Endothelial cell of umbilical vein (primary cell): ENCODE results near the gene NSD2. TPM values are rescaled to one million over a fixed set of nuclear protein-coding genes. Genes with fewer than 3 reads are reported as not detected.

Source experiments
- BruUV-seq: library from RNA; stranded (reverse); fragments of 400-500 nt; replicated peaks from 2 replicates; lab custom pipeline; 2021; lab: Mats Ljungman, UMichigan
- CTCF ChIA-PET: fragments of 300-600, 350-600 bp; sonication (Branson Sonifier 250); formaldehyde crosslinking; loops from one replicate; lab custom pipeline; 2021; ENCODE audit warnings: antibody characterized with exemption, inconsistent platforms; lab: Charles Lee
- POLR2A ChIA-PET: fragments of 300-600, 350-600 bp; sonication (Branson Sonifier 250); formaldehyde crosslinking; loops from one replicate; lab custom pipeline; 2021; ENCODE audit warnings: antibody characterized with exemption, inconsistent platforms; lab: Charles Lee
- DNase-seq: peaks from one replicate; pipeline ENCODE4 v3.0.0-alpha.2; 2011; ENCODE audit warnings: low read depth, low spot score
- FAIRE-seq: peaks from 2 replicates; lab custom pipeline; 2011; peaks lifted over from hg19 to GRCh38; lab: Jason Lieb, UNC
- H2AFZ ChIP-seq: 2 replicates; pipeline ENCODE4 v1.6.0; 2012; ENCODE audit warnings: low read depth, low read length, control low read depth, inconsistent platforms
- H3K27ac ChIP-seq: 2 replicates; pipeline ENCODE4 v1.5.1; 2011; ENCODE audit warnings: low read depth, mild to moderate bottlenecking, control low read depth, low read length, moderate library complexity; ENCODE audit not compliant: insufficient read depth
- H3K27me3 ChIP-seq, 2 experiments: 2 replicates each; pipeline versions ENCODE4 v1.6.0 to v1.6.1; 2011; ENCODE audit warnings: low read length in 2 of 2, mixed read lengths in 1 of 2; ENCODE audit not compliant: control insufficient read depth in 2 of 2, insufficient read depth in 2 of 2
- H3K36me3 ChIP-seq, 2 experiments: 2 replicates in 1 of 2; 3 replicates in 1 of 2; pipeline ENCODE4 v1.5.1; 2011; ENCODE audit warnings: low read length in 2 of 2, mild to moderate bottlenecking in 1 of 2, moderate library complexity in 1 of 2; ENCODE audit not compliant: control insufficient read depth in 2 of 2, insufficient read depth in 2 of 2; ENCODE audit errors: extremely low read depth in 1 of 2
- H3K4me1 ChIP-seq: 3 replicates; pipeline ENCODE4 v1.5.1; 2011; ENCODE audit warnings: mild to moderate bottlenecking, low read length; ENCODE audit not compliant: control insufficient read depth, insufficient read depth; ENCODE audit errors: extremely low read depth
- H3K4me2 ChIP-seq: 2 replicates; pipeline ENCODE4 v1.6.1; 2011; ENCODE audit warnings: low read length, control low read depth, mixed read lengths; ENCODE audit not compliant: insufficient read depth
- H3K4me3 ChIP-seq, 3 experiments: fragments of 200-600 bp in 1 of 3; sonication (generic), shearing (Covaris generic) in 1 of 3; replicated peaks in 1 of 3; 2 replicates each; pipeline ENCODE4 v1.5.1; 2011 to 2016; ENCODE audit warnings: control low read depth in 3 of 3, low read length in 3 of 3, mild to moderate bottlenecking in 2 of 3, inconsistent platforms in 1 of 3, low read depth in 1 of 3, moderate library complexity in 1 of 3; ENCODE audit not compliant: insufficient read depth in 1 of 3
- H3K79me2 ChIP-seq: 2 replicates; pipeline ENCODE4 v1.6.0; 2012; ENCODE audit warnings: low read length, inconsistent platforms; ENCODE audit not compliant: control insufficient read depth, insufficient read depth
- H3K9ac ChIP-seq: replicated peaks from 2 replicates; pipeline ENCODE3; 2011; ENCODE audit warnings: low read length, control low read depth; ENCODE audit not compliant: insufficient read depth; ENCODE audit errors: extremely low read depth
- H3K9me1 ChIP-seq: replicated peaks from 3 replicates; pipeline ENCODE4 v1.6.0; 2011; ENCODE audit warnings: mild to moderate bottlenecking, low read length; ENCODE audit not compliant: control insufficient read depth, insufficient read depth; ENCODE audit errors: extremely low read depth
- H3K9me3 ChIP-seq: replicated peaks from 2 replicates; pipeline ENCODE4 v1.5.1; 2012; ENCODE audit warnings: low read length, inconsistent platforms; ENCODE audit not compliant: control insufficient read depth, insufficient read depth
- H4K20me1 ChIP-seq: replicated peaks from 2 replicates; pipeline ENCODE3; 2011; ENCODE audit warnings: mild to moderate bottlenecking, low read length; ENCODE audit not compliant: control insufficient read depth, insufficient read depth; ENCODE audit errors: extremely low read depth
- CTCF ChIP-seq, 2 donors: IDR thresholded peaks; 1 replicate in 1 of 2; 2 replicates in 1 of 2; pipeline ENCODE4 v1.5.1; 2011; ENCODE audit warnings: low read length in 2 of 2, mild to moderate bottlenecking in 2 of 2, moderate library complexity in 2 of 2, control low read depth in 1 of 2, inconsistent platforms in 1 of 2, low read depth in 1 of 2; ENCODE audit not compliant: insufficient read depth in 1 of 2; ENCODE audit errors: extremely low read depth in 1 of 2
- EZH2 ChIP-seq: IDR thresholded peaks from 2 replicates; pipeline ENCODE4 v1.6.1; 2012; ENCODE audit warnings: borderline replicate concordance, low read depth, mild to moderate bottlenecking, moderate library complexity, low read length, inconsistent platforms; ENCODE audit not compliant: severe bottlenecking
- FOS ChIP-seq: IDR thresholded peaks from 2 replicates; pipeline ENCODE4 v1.6.1; 2011; ENCODE audit warnings: mild to moderate bottlenecking, low read length, moderate library complexity, borderline replicate concordance; ENCODE audit not compliant: insufficient read depth
- GATA2 ChIP-seq: IDR thresholded peaks from 2 replicates; pipeline ENCODE4 v1.7.0; 2011; ENCODE audit warnings: low read depth, mild to moderate bottlenecking, moderate library complexity, mixed read lengths, low read length; ENCODE audit not compliant: insufficient read length, insufficient read depth
- JUN ChIP-seq: IDR thresholded peaks from 2 replicates; pipeline ENCODE4 v1.6.1; 2011; ENCODE audit warnings: borderline replicate concordance, low read depth; ENCODE audit not compliant: insufficient read length, insufficient read depth
- MYC ChIP-seq: IDR thresholded peaks from one replicate; pipeline ENCODE4 v1.6.1; 2011; ENCODE audit warnings: mild to moderate bottlenecking, low read depth, low read length
- POLR2A ChIP-seq: IDR thresholded peaks from 2 replicates; pipeline ENCODE4 v1.6.1; 2012; ENCODE audit warnings: low read depth, mild to moderate bottlenecking, control low read depth, low read length
- POLR2AphosphoS5 ChIP-seq: IDR thresholded peaks from 2 replicates; pipeline ENCODE4 v1.6.1; 2012; ENCODE audit warnings: low read depth, mild to moderate bottlenecking, control low read depth, low read length, moderate library complexity; ENCODE audit not compliant: insufficient read depth
- dilution Hi-C: fragments of 300-500 bp; cut with MboI; formaldehyde crosslinking; loops from one replicate; pipeline ENCODE4 v1.15.0; 2019; ENCODE audit warnings: low sequenced_read_pairs; ENCODE audit not compliant: extremely low pct_ligation_motif_present
- intact Hi-C: fragments of 100-400 bp; cut with micrococcal nuclease; formaldehyde crosslinking; loops from one replicate; pipeline ENCODE4 v1.10.0; 2022
- polyA plus RNA-seq, 4 experiments: library from polyadenylated mRNA; depleted of rRNA in 3 of 4; stranded (reverse) in 3 of 4; unstranded in 1 of 4; fragments of >200 nt; gene quantifications; 2 replicates each; pipeline versions ENCODE4 v1.2.1 to v1.2.3, GENCODE V29; 2011 to 2012; ENCODE audit warnings: missing spikeins in 1 of 4
- total RNA-seq: library from RNA; stranded (reverse); gene quantifications from 2 replicates; pipeline ENCODE4 v1.2.3, GENCODE V29; 2021
- TF ChIP-seq, protein P1 (sequence below): IDR thresholded peaks from 2 replicates; pipeline ENCODE4 v1.6.1; 2011; ENCODE audit not compliant: insufficient read depth, insufficient read length

Gene NSD2
- total and polyA plus RNA-seq, 2 donors (not counting 3 experiments of a cell fraction or from before 2014, with no cell fraction given) = 31.3 to 171 TPM

- intact Hi-C loops (no loop called here), dilution Hi-C loops (no loop called here)
- Histone ChIP-seq H3K27ac (no peak overlapping the region), H3K4me3 (no peak overlapping the region), H3K9ac (no peak overlapping the region), H4K20me1 (no peaks in the 10 kb centered on the region), H3K9me1 (no peaks in the 10 kb centered on the region), H3K4me1 (no peaks in the 10 kb centered on the region), H3K79me2 (peaks cover 33% of the 10 kb centered on the region), H3K9me3 (no peaks in the 10 kb centered on the region), H3K36me3 (peaks cover 14 to 24% of the 10 kb centered on the region in 2 experiments), H2AFZ (no peak overlapping the region), H3K4me2 (no peak overlapping the region), H3K27me3 (no peaks in the 10 kb centered on the region)
- CTCF ChIA-PET = no interaction called here
- BruUV-seq = no TSS peak
- POLR2A ChIA-PET = no interaction called here
- TF ChIP-seq MYC (no peak), GATA2 (no peak), FOS (no peak), JUN (no peak), POLR2A (no peak), CTCF (IDR thresholded peaks at IDR 0.05; ENCODE audit: extremely low read depth in 1 of 2, insufficient read depth in 1 of 2, low read depth in 1 of 2, low read length in 2 of 2) (no peak), EZH2 (no peak), POLR2AphosphoS5 (no peak)
- TF ChIP-seq, protein P1, sequence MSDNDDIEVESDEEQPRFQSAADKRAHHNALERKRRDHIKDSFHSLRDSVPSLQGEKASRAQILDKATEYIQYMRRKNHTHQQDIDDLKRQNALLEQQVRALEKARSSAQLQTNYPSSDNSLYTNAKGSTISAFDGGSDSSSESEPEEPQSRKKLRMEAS = no peak
- FAIRE-seq (no peak), DNase-seq (no peak)
Observed at GRCh38 chr4:1932736-1933135, 61.5 kb downstream of the NSD2 start.
